ENCODE data around the gene KLK2. TPM values are rescaled to one million over a fixed set of nuclear protein-coding genes. Genes with fewer than 3 reads are reported as not detected.

KLK2 gene
- total RNA-seq, 2 experiments from 2014 or later = not detected

DNA sequence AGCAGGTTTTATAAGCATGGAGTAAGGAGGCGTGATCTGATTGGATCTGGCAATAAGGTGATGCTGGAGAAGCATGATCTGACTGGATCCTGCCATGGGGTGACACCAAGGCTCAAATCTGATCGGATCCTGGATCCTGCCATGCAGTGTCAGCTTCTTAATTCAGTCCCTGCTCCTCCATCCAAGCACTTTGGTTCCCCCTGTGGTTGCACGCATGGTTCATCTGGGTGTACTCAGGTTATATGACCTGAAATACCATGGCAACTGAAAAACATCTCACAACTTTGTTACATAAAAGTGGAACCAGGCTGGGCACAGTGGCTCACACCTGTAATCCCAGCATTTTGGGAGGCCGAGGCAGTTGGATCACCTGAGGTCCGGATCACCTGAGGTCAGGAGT lies 55.6 kb downstream of the KLK2 start:
- H3K27me3 Mint-ChIP-seq = peaks cover 17% of the 10 kb centered on the region
- no peak overlapping the region for H3K4me3 Mint-ChIP-seq
- H3K9me3 Mint-ChIP-seq = no peaks in the 10 kb centered on the region
- H3K4me1 Mint-ChIP-seq = peaks cover 4% of the 10 kb centered on the region
- no peak overlapping the region for H3K27ac Mint-ChIP-seq
- ChIA-PET CTCF (no interaction called here), POLR2A (no interaction called here)
- H3K36me3 Mint-ChIP-seq (ENCODE audit: low read depth) = no peaks in the 10 kb centered on the region
- no peak for DNase-seq

Other genes with a start within 250 kb of the KLK2 start
- gene SYT3, start 233.6 kb upstream of the KLK2 start, total RNA-seq = not detected
- gene C19orf81, start 224.0 kb upstream of the KLK2 start, total RNA-seq = not detected
- not detected for gene SHANK1, start 153.6 kb upstream of the KLK2 start, total RNA-seq
- gene CLEC11A, start 150.1 kb upstream of the KLK2 start, total RNA-seq = 1 to 10 TPM; 1.3 to 1.5 TPM
- gene GPR32, start 103.0 kb upstream of the KLK2 start, total RNA-seq = not detected
- not detected for gene ACP4, start 83.0 kb upstream of the KLK2 start, total RNA-seq
- gene KLK1, start 49.7 kb upstream of the KLK2 start, total RNA-seq = 1 to 10 TPM in 1 of 2 experiments, under 1 TPM in 1; 0.75 to 1.1 TPM
- gene KLK15, start 39.9 kb upstream of the KLK2 start, total RNA-seq = not detected
- gene KLK3, start 18.5 kb upstream of the KLK2 start, total RNA-seq = not detected
- not detected for gene KLK4, start 38.0 kb downstream of the KLK2 start, total RNA-seq
- gene KLK5, start 79.6 kb downstream of the KLK2 start, total RNA-seq = not detected
- gene KLK6, start 96.2 kb downstream of the KLK2 start, total RNA-seq = not detected
- gene KLK7, start 110.5 kb downstream of the KLK2 start, total RNA-seq = not detected
- gene KLK8, start 128.2 kb downstream of the KLK2 start, total RNA-seq = not detected
- not detected for gene KLK10, start 146.3 kb downstream of the KLK2 start, total RNA-seq
- not detected for gene KLK11, start 153.2 kb downstream of the KLK2 start, total RNA-seq
- not detected for gene KLK12, start 161.6 kb downstream of the KLK2 start, total RNA-seq
- not detected for gene KLK13, start 191.7 kb downstream of the KLK2 start, total RNA-seq
- under 1 TPM; 0.35 to 0.67 TPM for gene KLK14, start 209.4 kb downstream of the KLK2 start, total RNA-seq
- 1 to 10 TPM; 8.5 to 10.0 TPM for gene CTU1, start 235.0 kb downstream of the KLK2 start, total RNA-seq